GM15510 (cell line): ENCODE results near the gene LAMC2.

Experiments used
- POLR2A ChIP-seq: IDR thresholded peaks from 3 replicates; pipeline ENCODE4 v1.6.1; 2011; ENCODE audit warnings: borderline replicate concordance; ENCODE audit not compliant: insufficient read length; ENCODE audit errors: extremely low read depth

Gene LAMC2

DNA sequence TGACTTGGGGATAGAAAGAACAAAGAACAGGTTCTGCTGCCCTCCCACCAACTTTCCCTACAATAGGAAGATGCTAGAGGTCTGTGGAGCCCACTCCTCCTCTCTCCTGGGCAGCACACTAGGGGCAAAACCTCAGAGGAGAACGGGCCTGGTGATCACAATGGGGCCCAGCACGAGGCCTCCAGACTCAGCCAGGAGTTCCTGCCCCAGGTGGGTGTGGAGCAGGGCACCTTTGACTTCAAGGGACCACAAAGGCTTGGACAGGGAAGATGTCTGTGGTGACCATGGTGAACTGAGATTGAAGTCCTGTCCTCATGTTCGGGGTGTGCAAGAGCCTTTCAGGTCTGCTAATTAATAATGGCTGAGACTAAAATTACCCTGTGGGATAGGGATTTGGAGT is 88.8 kb downstream of the LAMC2 start:
- no peak for TF ChIP-seq POLR2A

DNA sequence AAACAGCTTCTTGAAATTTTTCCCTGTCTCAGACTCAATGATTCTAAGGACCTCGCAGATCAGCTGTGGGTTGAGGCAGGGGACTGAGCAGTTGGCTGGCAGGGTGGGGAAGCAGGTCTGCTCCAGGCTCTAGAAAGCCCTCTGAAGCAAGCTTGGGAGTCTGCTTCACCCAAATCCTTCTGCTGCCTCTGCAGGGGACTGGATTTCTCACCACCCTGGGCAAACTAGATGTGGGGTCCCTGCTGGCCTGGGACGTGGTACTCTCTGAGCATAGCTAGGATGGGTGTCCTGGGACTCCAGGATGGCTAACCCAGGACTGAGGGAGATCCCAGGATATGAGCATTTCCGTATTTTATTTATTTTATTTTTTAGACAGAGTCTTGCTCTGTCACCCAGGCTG is 89.3 kb downstream of the LAMC2 start:
- TF ChIP-seq POLR2A = no peak

DNA sequence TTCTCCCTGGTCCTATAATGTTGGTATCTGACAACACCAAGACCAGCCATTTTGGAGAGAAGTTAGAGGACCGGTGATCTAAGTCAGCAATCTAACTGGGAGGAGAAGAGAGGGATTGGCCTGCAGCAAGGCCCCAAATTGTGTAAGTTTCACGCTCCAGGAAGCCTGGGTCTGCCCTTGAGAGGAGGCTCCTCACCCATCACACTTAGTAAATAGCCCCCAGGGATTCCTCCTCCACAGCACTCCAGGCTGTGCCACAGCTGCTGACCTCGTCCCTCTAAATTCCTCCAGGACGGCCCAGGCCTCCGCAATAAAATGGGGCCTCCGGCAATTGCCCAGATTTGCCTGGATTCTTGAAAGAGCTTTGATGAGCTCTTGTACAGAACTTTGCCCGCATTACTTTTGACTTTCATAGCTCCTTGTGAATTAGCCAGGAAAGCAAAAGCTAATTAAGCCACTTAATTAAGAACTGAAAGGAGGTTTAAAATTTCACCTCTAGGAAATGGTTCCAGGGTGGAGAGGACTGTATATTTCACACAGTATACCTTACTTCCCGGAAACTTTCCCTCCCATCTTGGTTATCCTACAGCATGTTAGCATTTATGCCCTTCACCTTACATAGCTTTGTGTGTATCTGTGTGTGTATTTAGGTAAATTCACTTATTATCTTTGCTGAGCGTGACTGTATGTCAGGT is 90.5 kb downstream of the LAMC2 start:
- TF ChIP-seq POLR2A = no peak

DNA sequence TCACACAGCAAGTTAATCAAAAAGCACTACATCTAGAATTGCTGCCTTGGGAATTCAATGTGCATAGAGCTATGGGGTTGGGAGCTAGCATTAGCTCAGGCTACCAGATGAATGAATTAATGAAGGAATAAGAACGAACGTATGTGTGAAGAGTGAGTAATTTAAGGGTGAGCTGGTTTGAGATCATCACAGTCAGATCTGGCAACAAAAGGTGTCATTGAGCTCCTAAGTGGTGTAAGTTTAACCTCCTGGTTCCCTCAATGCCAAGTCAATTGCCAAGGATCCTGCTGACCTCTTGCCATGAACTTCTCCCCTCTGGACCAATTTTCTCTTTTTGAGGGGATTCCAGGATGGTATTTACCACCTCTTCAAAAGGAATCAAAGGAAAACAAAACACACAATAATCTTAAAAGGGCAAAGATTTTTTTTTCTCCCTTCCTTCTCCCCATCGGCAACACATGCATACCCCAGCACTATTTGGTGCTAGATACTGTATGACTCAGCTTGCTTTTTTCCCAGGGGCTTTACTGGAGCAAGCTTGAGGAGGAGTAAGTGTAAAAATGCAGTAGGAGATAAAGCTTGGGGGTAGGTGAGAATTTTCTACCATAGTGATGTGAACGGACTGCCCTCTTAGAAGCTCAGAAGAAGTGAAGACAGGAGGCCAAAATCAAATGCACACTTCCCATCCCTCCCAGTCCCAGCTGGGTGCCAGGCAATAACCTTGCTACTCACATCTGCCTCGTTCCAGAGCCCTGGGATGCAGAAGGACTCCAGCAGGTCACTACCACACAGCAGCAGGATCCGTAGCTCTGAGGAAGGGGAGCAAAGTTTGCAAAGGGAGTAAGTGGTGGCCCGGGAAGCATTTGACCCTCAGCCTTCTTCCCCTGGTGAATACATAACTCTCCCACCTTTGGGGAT is 92.0 kb downstream of the LAMC2 start:
- TF ChIP-seq POLR2A = no peak

DNA sequence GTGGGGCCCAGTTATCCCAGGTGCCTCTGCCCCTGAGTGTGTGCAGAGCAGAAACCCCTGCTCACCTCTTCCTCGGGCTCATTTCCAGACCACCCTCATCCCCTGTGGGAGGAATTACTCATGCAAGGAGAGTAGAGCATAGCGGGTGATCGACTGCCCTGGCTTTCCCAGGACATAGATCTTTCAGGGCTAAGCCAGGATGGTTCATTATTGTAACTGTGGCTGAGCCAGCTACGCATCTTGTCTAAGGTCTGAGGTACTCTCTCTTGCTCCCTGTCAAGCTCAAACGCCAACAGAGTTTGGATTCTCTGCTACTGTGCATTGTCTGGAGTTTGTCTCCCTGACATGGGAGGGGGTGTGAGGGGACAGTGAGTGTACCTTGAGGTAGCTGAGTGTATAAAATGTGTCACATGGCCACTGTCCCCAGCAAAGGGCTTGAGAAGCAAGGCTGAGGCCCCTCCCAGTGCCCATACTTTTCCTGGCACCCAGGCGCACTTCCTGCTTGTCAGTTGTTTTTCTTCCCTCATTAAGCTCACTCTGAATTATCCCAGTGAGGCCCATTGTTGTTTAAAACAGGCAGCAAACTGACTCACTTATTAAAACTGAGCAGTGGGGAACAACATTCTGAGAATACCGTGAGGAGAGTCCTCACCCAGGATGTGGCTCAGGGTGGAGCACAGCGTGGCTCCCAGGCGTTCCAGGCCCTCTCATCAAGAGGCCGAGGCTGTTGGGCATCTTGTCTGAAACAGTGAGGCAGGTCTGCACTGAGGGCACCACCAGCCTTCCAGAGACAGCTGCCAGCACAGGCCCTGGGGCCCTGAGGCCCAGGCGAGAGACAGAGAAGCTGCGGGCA is 92.9 kb downstream of the LAMC2 start:
- no peak for TF ChIP-seq POLR2A

DNA sequence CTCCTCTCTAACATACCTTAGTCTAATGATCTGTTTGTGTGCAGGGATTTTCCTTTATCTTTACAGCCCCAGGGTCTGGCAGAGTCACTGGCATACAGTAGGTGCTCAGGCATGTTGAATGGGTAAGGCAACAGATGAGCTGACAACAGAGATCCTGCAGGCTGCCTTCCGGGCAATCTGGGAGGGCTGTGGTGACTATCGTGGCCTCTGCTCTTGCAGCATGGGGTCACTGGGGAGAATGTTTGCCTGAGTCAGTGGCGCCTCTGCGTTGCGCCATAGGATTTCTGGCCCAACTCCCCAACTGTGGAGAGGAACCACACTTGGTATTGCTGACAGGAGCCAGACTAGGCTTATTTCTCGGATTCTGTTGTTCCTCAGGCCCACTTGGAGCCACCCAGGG is 93.8 kb downstream of the LAMC2 start:
- TF ChIP-seq POLR2A = no peak

DNA sequence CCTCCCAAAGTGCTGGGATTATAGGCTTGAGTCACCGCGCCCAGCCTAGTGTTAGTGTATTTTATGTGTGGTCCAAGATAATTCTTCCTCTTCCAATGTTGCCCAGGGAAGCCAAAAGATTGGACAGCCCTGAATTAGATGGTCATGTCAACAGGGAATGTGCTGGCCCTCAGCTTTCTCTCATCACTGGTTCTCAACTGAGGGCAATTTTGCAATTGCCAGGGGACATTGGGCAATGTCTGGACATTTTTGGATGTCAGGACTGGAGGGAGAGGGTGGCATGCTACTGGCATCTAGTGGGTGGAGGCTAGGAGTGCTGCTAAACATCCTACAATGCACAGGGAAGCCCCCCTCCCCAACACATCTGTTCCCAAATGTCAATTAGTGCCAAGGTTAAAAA is 95.0 kb downstream of the LAMC2 start:
- TF ChIP-seq POLR2A = no peak

DNA sequence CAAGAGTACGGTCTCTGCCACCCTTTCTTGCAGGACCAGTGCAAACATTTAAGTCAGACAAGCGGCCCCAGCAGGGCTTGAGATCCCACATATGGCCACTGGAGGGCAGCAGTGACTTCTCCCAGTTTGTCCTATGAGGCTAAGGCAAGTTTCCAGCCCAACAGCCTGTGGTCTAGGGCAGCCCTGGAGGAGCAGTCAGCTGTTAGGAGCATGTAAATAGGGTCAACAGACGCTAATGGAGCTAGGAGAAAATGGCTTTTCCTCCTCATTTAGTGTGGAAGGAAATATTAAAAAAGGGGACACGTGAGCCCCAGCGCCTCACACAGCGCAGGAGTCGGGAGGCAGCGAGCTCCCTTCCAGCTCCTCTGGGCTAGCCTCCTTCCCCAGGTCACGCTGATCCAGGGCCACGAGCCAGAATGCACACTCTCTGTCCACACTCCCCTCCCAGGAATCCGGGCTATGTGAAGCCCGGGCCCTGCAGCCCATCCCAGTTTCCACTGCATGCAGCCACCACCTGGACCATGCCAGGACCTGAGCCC is 95.6 kb downstream of the LAMC2 start:
- TF ChIP-seq POLR2A = no peak

DNA sequence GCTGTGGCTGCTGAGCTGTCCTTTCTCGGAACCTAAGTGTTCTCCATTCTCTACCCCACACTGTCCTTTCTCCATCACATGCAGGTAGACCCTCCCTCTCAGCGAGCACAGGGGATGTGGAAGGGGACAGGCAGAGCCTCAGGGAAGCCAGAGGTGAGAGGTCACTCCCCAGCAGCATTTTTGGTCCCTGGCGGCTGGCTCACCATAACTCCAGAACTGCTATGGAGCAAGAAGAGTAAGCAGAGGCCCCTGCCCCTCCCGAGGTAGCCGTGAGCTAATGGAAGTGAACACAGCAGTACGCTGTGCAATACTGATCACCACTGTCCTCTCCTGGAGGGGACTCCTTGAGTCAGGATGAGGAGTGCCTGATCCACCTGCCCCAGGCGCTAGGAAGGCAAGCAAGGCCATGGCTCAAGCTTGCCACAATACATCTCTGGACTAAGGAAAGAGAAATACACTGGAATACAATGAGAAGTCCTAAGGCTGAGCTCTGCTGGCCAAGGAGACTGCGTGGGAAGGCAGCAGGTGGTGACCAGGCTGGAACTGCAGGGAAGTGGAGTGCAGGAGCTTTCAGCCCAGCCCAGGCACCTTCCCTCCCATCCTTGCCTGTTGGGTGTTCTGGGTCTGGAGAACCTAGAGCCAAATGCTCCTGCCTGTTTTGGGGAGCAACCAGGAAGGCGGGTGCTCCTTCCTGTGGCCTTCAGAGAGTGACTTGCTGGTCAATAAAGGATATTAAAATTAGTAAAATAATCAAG is 96.2 kb downstream of the LAMC2 start:
- TF ChIP-seq POLR2A = no peak

DNA sequence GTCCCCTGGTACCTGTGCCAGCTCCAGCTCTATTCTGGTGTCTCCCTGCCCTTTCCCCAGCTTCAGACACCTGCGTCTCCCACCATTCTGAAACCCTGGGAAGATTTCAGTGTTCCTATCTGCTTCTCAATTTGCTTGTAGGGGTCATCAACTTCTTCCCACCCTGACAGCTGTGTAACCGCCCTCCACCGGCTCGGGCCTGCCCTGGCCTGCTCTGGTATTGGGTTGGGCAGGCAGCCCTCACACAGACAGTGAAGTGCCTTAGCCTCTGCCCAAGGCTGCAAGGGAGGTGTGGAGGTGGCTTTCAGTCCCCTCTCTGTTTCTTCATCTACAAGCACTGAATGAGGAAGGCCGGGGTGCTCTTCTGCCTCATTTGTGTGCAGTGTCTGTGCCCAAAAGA is 97.2 kb downstream of the LAMC2 start:
- TF ChIP-seq POLR2A = no peak

DNA sequence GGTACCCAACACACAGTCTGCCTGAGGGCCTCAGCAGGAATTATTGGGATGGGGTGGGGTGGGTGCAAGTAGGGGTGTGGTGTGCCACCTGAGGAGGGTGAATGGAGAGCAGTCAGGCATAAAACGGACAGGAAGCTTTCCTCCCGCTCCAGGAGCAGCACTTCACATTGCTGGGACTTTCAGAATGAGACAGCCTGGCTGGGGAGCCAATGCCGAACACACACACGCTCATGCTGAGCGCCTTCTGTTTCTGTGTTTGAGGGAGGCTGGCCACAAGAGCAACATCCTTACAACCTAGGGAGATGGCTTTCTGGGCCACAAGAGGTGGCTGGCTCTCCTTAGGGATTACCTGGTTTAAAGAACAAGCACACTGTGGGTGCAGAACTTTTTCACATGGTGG is 98.0 kb downstream of the LAMC2 start:
- no peak for TF ChIP-seq POLR2A

DNA sequence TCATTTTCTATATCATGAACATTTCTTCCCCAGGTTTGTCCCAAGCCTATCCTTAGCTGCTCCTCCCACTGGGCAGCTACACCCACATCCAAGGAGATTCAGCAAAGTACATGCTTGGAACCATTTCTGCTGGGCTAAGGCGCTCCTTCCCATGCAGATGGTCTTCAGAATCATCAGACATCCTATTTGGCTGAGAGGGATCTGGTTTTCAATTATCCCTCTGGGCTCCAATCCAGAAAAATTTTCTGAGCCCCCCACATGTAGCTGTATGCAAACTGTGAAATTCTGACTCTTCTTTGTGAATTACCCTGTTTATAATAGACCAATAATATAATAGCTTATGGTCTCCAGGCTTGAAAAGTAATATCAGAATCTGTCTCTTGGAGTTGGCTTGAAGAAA is 99.2 kb downstream of the LAMC2 start:
- no peak for TF ChIP-seq POLR2A

DNA sequence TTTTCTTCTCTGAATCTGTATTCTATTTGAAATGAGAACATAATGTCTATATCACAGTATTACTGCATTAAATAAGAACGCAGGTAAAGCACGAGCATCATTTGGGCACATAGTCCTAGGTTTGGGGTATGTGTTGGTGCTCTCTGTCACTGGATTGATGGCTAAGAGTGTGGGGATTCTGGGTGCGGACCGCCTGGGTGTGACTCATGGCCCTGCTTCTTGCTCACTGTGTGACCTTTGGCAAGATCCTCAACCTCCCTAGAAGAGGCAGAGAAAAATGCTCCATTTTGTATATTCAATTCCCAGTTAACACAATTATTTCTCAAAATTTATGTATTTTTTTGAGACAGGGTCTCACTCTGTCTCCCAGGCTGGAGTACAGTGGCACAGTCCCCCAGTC is 99.7 kb downstream of the LAMC2 start:
- no peak for TF ChIP-seq POLR2A

DNA sequence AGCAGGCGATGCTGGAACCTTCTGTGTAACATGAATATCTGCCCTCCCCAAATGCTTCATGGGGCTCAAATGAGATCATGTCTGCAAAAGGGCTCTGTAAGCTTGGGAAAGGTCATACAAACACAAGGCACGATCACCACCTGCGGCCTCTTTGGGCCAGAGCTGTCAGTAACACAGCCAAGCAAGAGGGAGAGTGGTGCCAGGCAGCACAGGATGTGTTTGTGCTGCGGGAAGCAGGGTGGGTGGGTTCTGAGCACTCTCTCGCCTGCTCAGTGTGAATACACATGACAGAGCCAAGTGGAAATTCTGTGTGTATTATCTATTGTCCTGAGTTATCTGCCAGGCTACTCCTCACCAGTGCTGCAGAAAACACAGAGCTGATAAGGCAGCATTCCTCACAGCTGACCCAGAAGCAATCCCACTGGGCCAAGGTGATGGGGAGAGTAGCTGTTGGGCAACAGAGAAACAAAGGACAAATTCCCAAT is 101.2 kb downstream of the LAMC2 start:
- no peak for TF ChIP-seq POLR2A
